K562 (cell line): Measurements from ENCODE around the gene IGF2BP1.

Source experiments
- CXXC5 ChIP-seq: fragments of 250-450 bp; sonication (Bioruptor Pico); IDR thresholded peaks from 2 replicates; pipeline ENCODE4 v1.8.0; 2022; ENCODE audit warnings: inconsistent platforms, mild to moderate bottlenecking, moderate library complexity
- DPF2 ChIP-seq: fragments of 450-650 bp; IDR thresholded peaks from 2 replicates; pipeline ENCODE4 v1.6.1; 2016
- EZH2 ChIP-seq: IDR thresholded peaks from 2 replicates; pipeline ENCODE4 v1.6.1; 2012; ENCODE audit warnings: low read depth, mild to moderate bottlenecking, inconsistent platforms, low read length, borderline replicate concordance
- GABPA ChIP-seq: fragments of 200-800 bp; sonication (Bioruptor generic); conservative IDR thresholded peaks from 2 replicates; pipeline ENCODE4 v1.6.1; 2016; ENCODE audit warnings: low read depth, missing genetic modification characterization, missing compliant biosample characterization
- KLF6 ChIP-seq: fragments of 250-450 bp; sonication (Bioruptor Pico); IDR thresholded peaks from 2 replicates; pipeline ENCODE4 v1.4.0; 2020; ENCODE audit warnings: mild to moderate bottlenecking, moderate library complexity, borderline replicate concordance
- SREBF2 ChIP-seq: sonication (generic); formaldehyde crosslinking; IDR thresholded peaks from 2 replicates; pipeline ENCODE4 v1.4.0; 2020; ENCODE audit warnings: mild to moderate bottlenecking, missing genetic modification reagents
- TAF1 ChIP-seq: IDR thresholded peaks from 2 replicates; pipeline ENCODE4 v1.6.1; 2011; ENCODE audit warnings: mild to moderate bottlenecking, low read length, moderate library complexity; ENCODE audit not compliant: insufficient read depth, control insufficient read depth, severe bottlenecking; ENCODE audit errors: extremely low read depth
- ZNF134 ChIP-seq: fragments of 250-450 bp; sonication (Bioruptor Pico); conservative IDR thresholded peaks from 2 replicates; pipeline ENCODE4 v1.4.0; 2020
- TF ChIP-seq, protein P1 (sequence below): fragments of 250-450 bp; sonication (Bioruptor Pico); IDR thresholded peaks from 2 replicates; pipeline ENCODE4 v1.6.1; 2021; ENCODE audit warnings: mild to moderate bottlenecking
- TF ChIP-seq, protein P2 (sequence below): sonication (generic); formaldehyde crosslinking; IDR thresholded peaks from 2 replicates; pipeline ENCODE4 v1.8.1; 2023; ENCODE audit warnings: mild to moderate bottlenecking, missing genetic modification reagents
- TF ChIP-seq, protein P3 (sequence below), 3 experiments: IDR thresholded peaks in 2 of 3; conservative IDR thresholded peaks in 1 of 3; 2 replicates each; pipeline ENCODE4 v1.5.1; 2011 to 2012; ENCODE audit warnings: low read length in 3 of 3, mild to moderate bottlenecking in 3 of 3, control low read depth in 2 of 3, improper control_type of control experiment in 1 of 3, inconsistent platforms in 1 of 3, low read depth in 1 of 3, mixed read lengths in 1 of 3, moderate library complexity in 1 of 3; ENCODE audit not compliant: insufficient read depth in 2 of 3
- TF ChIP-seq, protein P4 (sequence below): sonication (generic); formaldehyde crosslinking; IDR thresholded peaks from 2 replicates; pipeline ENCODE4 v1.8.0; 2022; ENCODE audit warnings: mild to moderate bottlenecking, missing genetic modification reagents, borderline replicate concordance
- TF ChIP-seq, protein P5 (sequence below): fragments of 450-650 bp; conservative IDR thresholded peaks from 2 replicates; pipeline ENCODE4 v1.6.1; 2016; ENCODE audit warnings: missing genetic modification characterization, low read depth, mild to moderate bottlenecking, missing compliant biosample characterization, moderate library complexity
- TF ChIP-seq, protein P6 (sequence below): fragments of 450-650 bp; IDR thresholded peaks from 2 replicates; pipeline ENCODE4 v1.6.1; 2016; ENCODE audit warnings: low read depth, mild to moderate bottlenecking, moderate library complexity

DNA sequence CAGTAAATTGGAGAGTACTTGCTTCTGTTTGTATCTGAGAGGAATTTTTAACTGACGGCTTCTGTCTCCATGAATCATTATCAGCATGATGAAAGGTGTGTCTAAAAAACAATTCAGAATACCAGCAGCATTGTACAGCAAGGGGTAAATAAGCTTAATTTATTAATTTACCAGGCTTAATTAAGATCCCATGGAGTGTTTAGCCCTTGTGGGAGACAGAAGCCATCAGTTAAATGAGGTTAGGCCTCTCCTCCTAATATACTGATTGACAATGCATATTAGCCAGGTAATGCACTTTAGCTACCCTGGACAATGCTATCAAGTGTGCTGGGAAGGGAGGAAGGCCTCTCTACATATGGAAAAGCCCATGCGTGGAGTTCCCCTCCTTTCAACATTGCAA, 53.4 kb downstream of the IGF2BP1 start:
- TF ChIP-seq, protein P1, sequence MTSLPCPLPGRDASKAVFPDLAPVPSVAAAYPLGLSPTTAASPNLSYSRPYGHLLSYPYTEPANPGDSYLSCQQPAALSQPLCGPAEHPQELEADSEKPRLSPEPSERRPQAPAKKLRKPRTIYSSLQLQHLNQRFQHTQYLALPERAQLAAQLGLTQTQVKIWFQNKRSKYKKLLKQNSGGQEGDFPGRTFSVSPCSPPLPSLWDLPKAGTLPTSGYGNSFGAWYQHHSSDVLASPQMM (CRISPR knock-in tag): no peak
- TF ChIP-seq, protein P2, sequence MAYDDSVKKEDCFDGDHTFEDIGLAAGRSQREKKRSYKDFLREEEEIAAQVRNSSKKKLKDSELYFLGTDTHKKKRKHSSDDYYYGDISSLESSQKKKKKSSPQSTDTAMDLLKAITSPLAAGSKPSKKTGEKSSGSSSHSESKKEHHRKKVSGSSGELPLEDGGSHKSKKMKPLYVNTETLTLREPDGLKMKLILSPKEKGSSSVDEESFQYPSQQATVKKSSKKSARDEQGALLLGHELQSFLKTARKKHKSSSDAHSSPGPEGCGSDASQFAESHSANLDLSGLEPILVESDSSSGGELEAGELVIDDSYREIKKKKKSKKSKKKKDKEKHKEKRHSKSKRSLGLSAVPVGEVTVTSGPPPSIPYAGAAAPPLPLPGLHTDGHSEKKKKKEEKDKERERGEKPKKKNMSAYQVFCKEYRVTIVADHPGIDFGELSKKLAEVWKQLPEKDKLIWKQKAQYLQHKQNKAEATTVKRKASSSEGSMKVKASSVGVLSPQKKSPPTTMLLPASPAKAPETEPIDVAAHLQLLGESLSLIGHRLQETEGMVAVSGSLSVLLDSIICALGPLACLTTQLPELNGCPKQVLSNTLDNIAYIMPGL (CRISPR knock-in tag): no peak
- TF ChIP-seq TAF1: no peak
- no peak for TF ChIP-seq KLF6 (CRISPR knock-in tag)
- TF ChIP-seq GABPA: no peak
- TF ChIP-seq, protein P3, sequence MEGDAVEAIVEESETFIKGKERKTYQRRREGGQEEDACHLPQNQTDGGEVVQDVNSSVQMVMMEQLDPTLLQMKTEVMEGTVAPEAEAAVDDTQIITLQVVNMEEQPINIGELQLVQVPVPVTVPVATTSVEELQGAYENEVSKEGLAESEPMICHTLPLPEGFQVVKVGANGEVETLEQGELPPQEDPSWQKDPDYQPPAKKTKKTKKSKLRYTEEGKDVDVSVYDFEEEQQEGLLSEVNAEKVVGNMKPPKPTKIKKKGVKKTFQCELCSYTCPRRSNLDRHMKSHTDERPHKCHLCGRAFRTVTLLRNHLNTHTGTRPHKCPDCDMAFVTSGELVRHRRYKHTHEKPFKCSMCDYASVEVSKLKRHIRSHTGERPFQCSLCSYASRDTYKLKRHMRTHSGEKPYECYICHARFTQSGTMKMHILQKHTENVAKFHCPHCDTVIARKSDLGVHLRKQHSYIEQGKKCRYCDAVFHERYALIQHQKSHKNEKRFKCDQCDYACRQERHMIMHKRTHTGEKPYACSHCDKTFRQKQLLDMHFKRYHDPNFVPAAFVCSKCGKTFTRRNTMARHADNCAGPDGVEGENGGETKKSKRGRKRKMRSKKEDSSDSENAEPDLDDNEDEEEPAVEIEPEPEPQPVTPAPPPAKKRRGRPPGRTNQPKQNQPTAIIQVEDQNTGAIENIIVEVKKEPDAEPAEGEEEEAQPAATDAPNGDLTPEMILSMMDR (IDR thresholded peaks at IDR 0.05 in 2 of 3, conservative IDR thresholded peaks at IDR 0.05 in 1 of 3; ENCODE audit: insufficient read depth in 2 of 3, low read depth in 1 of 3, low read length in 3 of 3): no peak
- no peak for TF ChIP-seq DPF2
- TF ChIP-seq, protein P4, sequence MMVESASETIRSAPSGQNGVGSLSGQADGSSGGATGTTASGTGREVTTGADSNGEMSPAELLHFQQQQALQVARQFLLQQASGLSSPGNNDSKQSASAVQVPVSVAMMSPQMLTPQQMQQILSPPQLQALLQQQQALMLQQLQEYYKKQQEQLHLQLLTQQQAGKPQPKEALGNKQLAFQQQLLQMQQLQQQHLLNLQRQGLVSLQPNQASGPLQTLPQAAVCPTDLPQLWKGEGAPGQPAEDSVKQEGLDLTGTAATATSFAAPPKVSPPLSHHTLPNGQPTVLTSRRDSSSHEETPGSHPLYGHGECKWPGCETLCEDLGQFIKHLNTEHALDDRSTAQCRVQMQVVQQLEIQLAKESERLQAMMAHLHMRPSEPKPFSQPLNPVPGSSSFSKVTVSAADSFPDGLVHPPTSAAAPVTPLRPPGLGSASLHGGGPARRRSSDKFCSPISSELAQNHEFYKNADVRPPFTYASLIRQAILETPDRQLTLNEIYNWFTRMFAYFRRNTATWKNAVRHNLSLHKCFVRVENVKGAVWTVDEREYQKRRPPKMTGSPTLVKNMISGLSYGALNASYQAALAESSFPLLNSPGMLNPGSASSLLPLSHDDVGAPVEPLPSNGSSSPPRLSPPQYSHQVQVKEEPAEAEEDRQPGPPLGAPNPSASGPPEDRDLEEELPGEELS: no peak
- TF ChIP-seq ZNF134: no peak
- TF ChIP-seq, protein P5, sequence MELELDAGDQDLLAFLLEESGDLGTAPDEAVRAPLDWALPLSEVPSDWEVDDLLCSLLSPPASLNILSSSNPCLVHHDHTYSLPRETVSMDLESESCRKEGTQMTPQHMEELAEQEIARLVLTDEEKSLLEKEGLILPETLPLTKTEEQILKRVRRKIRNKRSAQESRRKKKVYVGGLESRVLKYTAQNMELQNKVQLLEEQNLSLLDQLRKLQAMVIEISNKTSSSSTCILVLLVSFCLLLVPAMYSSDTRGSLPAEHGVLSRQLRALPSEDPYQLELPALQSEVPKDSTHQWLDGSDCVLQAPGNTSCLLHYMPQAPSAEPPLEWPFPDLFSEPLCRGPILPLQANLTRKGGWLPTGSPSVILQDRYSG: no peak
- TF ChIP-seq, protein P6, sequence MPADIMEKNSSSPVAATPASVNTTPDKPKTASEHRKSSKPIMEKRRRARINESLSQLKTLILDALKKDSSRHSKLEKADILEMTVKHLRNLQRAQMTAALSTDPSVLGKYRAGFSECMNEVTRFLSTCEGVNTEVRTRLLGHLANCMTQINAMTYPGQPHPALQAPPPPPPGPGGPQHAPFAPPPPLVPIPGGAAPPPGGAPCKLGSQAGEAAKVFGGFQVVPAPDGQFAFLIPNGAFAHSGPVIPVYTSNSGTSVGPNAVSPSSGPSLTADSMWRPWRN: no peak
- no peak for TF ChIP-seq EZH2
- no peak for TF ChIP-seq CXXC5
- TF ChIP-seq SREBF2 (CRISPR knock-in tag): no peak
